Inflammatory macrophage treated with lipopolysaccharide for 4 hours (primary cell): Measurements from ENCODE around the gene ZSWIM9.
"Not testable (repeated sequence)": the region's sequence is repeated elsewhere in the genome, so short reads cannot be mapped to it uniquely, and the experiment has no call there.

Experiments
- DNase-seq: peaks from one replicate; pipeline ENCODE4 v3.0.0-alpha.2; 2020

ZSWIM9 gene

GRCh38 chr19:48221628-48222027, 51.1 kb downstream of the ZSWIM9 start:
- DNase-seq: no peak

GRCh38 chr19:48230555-48231129, 60.2 kb downstream of the ZSWIM9 start:
- no peak for DNase-seq

GRCh38 chr19:48237057-48237456, 66.6 kb downstream of the ZSWIM9 start:
- no peak for DNase-seq

GRCh38 chr19:48239120-48239519, 68.6 kb downstream of the ZSWIM9 start:
- DNase-seq: no peak

- no peak for DNase-seq
These were observed 69.2 kb downstream of the ZSWIM9 start for GRCh38 chr19:48239582-48240141.

GRCh38 chr19:48241771-48242170, 71.3 kb downstream of the ZSWIM9 start:
- not testable (repeated sequence) for DNase-seq

- peak; percentile 47 for DNase-seq
These were observed 73.8 kb downstream of the ZSWIM9 start for GRCh38 chr19:48244281-48244680.

GRCh38 chr19:48246101-48246500, 75.6 kb downstream of the ZSWIM9 start:
- no peak for DNase-seq

- no peak for DNase-seq
These were observed 76.7 kb downstream of the ZSWIM9 start for GRCh38 chr19:48247212-48247611.
